RKO (cell line): ENCODE data around the gene IL20RB.

Experiments
- DNase-seq: peaks from one replicate; pipeline ENCODE4 v3.0.0-alpha.2; 2016; ENCODE audit warnings: low spot score

The IL20RB gene, protein sequence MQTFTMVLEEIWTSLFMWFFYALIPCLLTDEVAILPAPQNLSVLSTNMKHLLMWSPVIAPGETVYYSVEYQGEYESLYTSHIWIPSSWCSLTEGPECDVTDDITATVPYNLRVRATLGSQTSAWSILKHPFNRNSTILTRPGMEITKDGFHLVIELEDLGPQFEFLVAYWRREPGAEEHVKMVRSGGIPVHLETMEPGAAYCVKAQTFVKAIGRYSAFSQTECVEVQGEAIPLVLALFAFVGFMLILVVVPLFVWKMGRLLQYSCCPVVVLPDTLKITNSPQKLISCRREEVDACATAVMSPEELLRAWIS

DNA sequence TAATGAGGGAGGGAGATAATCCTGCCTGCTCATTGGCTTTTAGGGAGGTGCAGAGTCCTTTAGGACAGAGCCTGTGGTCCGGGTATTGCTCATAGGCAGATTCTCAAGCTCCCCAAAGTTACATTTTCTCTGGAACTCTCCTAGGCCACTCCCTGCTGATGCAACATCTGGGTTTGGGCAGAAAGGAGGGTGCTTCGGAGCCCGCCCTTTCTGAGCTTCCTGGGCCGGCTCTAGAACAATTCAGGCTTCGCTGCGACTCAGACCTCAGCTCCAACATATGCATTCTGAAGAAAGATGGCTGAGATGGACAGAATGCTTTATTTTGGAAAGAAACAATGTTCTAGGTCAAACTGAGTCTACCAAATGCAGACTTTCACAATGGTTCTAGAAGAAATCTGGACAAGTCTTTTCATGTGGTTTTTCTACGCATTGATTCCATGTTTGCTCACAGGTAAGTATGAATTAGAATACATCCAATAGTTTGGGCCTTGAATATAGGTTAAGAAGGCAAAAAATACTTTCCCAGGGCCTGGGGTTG lies at the start of gene IL20RB:
IL20RB (plus strand) TSS at position 233 of the 538 bp plus-strand sequence; CDS start at position 364, 131 bp downstream.
- peak; percentile 21 for DNase-seq

- no peak for DNase-seq
These were observed 49.5 kb upstream of the IL20RB start for GRCh38 chr3:136908297-136908696.

DNA sequence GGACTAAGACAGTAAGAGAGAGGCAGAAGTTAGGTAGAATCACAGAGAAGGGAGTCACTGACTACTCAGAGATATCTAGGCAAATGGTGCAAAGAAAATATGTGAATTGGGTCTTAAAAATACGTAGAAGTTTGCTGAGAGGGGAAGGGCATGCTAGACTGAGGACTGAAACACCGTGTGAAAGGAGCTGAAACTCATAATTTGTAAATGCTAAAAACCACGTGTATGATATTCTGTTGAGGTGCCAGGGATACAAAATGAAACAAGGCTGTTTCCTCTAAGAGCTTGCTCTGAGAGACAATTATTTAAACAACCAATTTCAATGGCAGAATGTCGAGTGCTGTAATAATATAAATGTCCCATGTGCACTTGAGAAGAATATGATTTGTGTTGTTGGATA lies 48.6 kb upstream of the IL20RB start:
- no peak for DNase-seq

DNA sequence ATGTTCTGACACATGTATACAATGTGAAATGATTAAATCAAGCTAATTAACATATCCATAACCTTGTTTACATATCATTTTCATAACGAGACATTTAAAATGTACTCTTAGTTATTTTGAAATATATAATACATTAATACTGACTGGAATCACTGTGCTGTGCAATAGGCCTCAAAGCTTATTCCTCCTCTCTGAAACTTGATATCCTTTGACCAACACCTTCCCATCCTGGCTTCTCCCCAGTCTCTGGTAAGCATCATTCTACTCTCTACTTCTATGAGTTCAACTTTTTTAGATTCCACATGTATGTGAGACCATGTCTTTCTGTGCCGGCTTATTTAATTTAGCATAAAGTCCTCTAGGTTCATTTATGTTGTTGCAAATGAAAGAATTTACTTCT lies 47.1 kb upstream of the IL20RB start:
- no peak for DNase-seq

DNA sequence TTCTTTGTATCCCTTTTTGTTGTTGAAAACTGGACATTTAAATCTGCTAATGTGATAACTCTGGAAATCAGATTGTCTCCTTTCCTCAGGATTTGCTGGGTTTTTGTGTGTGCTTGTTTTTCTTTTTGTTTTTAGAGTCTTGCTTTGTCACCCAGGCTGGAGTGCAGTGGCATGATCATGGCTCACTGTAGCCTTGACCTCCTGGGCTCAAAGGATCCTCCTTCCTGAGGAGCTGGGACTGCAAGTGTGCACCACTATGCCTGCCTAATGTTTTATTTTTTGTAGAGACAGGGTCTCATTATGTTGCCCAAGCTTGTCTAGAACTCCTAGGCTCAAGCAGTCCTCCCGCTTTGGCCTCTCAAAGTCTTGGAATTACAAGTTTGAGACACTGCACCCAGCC lies 44.6 kb upstream of the IL20RB start:
- DNase-seq: no peak

DNA sequence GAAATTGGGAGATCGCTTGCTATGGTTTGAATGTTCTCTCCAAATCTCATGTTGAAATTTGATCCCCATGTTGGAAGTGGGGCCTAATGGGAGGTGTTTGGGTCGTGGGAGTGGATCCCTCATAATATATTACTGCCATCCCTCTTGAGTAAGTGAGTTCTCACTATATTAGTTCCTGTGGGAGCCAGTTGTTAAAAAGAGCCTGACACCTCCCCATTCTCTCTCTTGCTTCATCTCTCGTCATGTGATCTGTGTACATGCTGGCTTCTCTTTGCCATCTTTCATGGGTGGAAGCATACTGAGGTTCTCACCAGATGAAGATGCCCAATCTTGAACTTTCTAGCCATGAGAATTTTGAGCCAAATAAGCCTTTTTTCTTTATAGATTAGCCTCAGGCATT lies 43.0 kb upstream of the IL20RB start:
- DNase-seq: no peak

DNA sequence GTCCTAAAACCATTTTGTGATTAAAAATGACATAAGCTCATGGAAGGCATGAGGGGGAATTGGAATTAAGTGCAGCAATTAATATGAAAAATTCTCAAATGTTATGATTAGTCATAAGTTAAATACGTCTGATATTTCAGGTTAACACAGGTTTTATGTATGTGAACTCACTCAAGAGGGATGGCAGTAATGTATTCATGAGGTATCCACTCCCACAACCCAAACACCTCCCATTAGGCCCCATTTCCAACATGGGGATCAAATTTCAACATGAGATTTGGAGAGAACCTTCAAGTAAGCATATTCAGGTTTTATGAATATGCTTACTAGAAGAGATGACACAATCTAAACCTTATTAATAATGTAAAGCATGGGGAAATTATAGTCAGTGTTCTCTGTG lies 41.6 kb upstream of the IL20RB start:
- no peak for DNase-seq

DNA sequence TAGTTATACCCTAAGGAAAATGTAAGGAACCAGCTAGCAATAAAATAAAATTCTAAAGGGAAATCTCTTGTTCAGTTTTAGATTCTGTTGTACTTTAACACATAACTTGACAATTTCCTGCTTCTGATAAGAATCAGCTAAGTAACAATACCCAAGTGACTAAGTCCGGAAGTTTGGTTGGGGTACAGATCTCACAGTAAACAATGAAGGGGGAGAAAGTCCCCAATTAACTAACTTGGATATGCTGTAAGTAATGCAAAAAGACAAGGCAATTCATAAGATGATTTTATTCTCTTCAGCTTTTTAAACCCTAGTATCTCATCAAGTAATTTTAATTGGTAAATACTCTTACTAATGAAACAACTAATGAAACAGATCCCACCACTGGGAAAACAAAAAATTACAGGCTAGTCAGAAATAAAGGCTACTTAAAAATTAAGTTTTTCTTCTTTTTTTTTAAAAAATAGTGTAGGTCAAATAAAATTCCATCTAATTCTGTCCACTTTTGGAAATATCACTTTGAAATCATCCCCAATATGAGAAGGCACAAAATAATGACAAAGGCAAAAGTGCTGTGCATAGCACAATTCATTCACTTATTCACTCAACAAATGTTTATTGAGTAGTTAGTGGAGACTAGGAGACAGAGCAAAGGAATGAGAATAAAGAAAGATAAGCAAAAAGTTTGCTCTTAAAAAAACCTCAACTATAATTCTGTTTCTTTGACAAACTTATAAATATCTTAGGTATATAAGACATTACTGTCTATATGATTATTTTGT lies 37.8 kb upstream of the IL20RB start:
- no peak for DNase-seq

DNA sequence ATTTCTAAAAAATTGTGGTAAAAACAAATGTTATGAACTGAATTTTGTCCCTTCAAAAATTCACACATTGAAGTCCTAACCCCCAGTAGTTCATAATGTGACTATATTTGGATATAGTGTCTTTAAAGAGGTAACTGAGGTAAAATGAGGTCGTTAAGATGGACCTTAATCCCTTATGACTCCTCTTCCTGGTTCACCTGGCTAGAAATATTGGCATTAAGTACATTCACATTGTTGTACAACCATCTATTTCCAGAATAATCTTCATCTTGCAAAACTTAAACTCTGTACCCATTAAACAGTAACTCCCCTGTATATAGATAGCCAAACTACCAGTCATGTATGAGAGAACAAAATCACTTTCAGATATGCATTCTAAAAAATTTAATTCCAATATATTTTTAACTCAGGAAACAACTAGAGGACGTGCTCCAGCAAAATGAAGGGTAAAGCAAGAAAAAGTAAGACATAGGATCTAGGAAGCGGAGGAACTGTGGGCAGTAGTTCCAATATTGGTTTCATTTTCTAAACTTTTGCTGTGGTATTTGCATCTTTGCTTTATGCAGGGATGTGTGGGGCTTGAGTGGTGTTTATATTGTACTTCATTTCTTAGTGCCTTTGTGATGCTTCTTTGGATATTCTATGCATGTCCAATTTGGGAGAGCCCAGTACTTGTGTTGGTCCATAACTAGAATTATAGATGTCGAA lies 36.7 kb upstream of the IL20RB start:
- no peak for DNase-seq

DNA sequence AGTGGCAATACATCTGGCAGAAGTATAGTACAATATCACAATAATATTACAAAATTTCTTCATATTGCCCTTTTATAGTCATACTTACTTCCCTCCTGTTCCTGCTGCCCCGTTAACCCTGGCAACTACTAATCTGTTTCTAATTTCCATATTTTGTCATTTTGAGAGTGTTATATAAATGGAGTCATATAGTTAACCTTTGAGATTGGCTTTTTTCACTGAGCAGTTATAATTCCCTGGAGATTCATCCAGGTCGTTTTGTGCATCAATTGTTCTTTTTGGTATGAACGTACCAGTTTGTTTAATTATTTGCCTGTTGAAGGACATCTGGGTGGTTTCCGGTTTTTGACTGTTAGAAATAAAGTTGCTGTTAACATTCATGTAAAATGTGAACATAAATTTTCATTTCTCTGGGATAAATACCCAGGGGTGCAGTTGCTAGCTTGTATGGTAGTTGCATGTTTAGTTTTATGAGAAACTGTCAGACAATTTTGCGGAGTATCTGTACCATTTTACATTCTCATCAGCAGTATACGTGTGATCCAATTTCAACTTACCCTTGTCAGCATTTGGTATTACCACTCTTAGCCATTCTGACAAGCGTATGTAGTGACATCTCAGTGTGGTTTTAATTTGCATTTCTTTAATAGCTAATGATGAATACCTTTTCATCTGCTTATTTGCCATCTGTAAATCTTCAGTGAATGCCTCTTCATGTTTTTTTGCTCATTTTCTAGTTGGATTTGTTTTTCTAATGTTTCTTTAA lies 32.2 kb upstream of the IL20RB start:
- no peak for DNase-seq

GRCh38 chr3:136928240-136928639 lies 29.5 kb upstream of the IL20RB start:
- DNase-seq: no peak

- no peak for DNase-seq
These were observed 27.7 kb upstream of the IL20RB start for GRCh38 chr3:136929977-136930670.

DNA sequence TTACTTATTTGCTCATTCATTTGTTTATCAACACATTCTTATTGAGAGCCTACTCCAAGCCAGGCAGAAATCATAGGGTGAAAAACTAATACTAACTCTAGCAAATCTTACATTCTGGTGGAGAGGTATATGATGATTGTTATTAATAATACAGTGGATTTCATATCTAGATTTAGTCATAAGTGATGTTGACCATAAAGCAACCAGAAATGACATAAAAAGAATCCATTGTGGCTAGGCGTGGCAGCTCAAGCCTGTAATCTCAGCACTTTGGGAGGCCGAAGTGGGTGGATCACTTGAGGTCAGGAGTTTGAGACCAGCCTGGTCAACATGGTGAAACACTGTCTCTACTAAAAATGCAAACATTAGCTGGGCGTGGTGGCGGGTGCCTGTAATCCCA lies 26.2 kb upstream of the IL20RB start:
- no peak for DNase-seq

GRCh38 chr3:136932523-136932922 lies 25.3 kb upstream of the IL20RB start:
- no peak for DNase-seq

- DNase-seq: no peak
These were observed 24.6 kb upstream of the IL20RB start for GRCh38 chr3:136932978-136933772.

DNA sequence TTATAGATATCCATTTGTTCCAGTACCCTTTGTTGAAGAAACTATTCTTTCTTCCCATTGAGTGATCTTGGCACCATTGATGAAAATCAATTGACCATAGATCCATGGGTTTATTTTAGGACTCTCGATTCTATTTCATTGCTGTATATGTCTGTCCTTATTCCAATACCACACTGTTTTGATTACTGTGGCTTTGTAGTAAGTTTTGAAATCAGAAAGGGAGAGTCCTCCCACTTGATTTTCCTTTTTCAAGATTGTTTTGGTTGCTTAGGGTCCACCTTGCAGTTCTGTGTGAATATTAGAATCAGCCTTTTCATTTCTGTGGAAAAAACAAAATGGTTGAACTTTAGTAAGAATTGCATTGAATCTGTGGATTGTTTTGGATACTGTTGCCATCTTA lies 20.6 kb upstream of the IL20RB start:
- no peak for DNase-seq

DNA sequence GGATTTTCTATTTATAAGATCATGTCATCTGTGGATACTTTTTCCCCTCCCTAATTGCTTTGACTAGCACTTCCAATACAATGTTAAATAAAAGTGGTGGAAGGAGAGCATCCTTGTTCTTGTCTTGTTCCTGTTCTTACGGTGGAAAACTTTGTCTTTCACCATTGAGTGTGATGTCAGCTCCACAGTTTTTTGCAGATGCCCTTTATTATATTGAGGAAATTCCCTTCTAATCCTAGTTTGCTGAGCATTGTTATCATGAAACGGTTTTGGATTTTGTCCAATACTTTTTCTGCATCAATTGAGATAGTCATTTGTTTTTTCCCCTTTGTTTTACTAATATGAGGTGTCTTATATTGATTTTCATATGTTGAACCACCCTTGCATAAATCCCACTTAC lies 19.9 kb upstream of the IL20RB start:
- no peak for DNase-seq

GRCh38 chr3:136938334-136938733 lies 19.4 kb upstream of the IL20RB start:
- DNase-seq: no peak

GRCh38 chr3:136939489-136939888 lies 18.3 kb upstream of the IL20RB start:
- DNase-seq: no peak

DNA sequence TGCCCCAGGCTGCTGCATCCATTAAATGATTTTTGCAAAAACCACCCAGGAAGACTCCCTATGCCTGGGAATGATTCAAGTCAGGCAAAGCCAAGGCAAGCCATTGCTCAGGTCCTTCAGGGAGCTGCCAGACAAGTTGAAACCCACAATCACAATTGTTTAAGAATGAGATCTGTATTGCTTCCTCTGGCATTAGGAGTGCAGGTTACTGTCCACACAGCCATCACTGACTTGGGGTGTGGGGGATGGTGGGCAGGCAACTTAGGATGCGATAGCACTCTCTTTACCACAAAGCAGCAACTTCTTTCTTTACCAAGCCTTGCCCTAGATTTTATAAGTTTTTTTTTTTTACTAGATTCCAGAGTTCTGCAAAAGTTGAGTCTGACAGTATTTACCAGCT lies 15.0 kb upstream of the IL20RB start:
- DNase-seq: no peak

- DNase-seq: no peak
These were observed 14.3 kb upstream of the IL20RB start for GRCh38 chr3:136943436-136943835.
